Measurements from ENCODE around the gene ERAS. TPM values are rescaled to one million over a fixed set of nuclear protein-coding genes. Genes with fewer than 3 reads are reported as not detected.

Gene ERAS
- total RNA-seq, 1 experiment from 2014 or later = not detected

DNA sequence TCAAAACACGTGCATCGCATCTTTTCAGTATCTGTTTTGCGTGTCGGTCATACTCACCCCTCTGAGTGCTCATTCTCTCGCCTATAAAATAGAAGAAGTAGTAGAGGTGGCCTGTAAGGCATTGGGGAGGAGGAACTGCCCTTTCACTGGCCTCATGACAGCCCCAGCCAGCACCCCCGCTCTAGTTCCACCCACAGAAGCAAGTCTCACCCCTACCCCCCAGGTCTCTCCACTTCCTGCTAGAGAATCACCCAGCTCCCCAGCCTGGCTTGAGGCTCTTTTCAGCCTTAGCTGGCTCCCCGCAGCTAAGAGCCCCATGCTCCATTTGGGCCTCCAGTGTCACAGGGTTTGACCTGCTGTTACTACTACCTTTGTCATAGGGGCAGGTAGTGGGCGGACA is 12.7 kb upstream of the ERAS start:
- DNase-seq (ENCODE audit: low read depth, low spot score) = no peak
- no peaks in the 10 kb centered on the region for H3K36me3 ChIP-seq (ENCODE audit: control insufficient read depth in 1 of 2, insufficient read depth in 2 of 2, low read length in 2 of 2)
- no peaks in the 10 kb centered on the region for H3K4me1 ChIP-seq (ENCODE audit: control insufficient read depth in 1 of 2, insufficient read depth in 2 of 2, low read length in 2 of 2)
- H3K27ac ChIP-seq (ENCODE audit: low read depth, low read length) = no peak overlapping the region
- POLR2A ChIA-PET = no interaction called here
- TF ChIP-seq EZH2phosphoT487 (IDR thresholded peaks at IDR 0.05; ENCODE audit: borderline replicate concordance) (no peak), EZH2 (IDR thresholded peaks at IDR 0.05) (no peak), SIN3A (IDR thresholded peaks at IDR 0.05; ENCODE audit: low read depth) (no peak), ELF1 (IDR thresholded peaks at IDR 0.05; ENCODE audit: borderline replicate concordance, low read depth) (no peak), EGR1 (IDR thresholded peaks at IDR 0.05; ENCODE audit: low read depth) (no peak), CEBPB (IDR thresholded peaks at IDR 0.05; ENCODE audit: low read depth) (no peak), TCF7L2 (IDR thresholded peaks at IDR 0.05; ENCODE audit: borderline replicate concordance, extremely low read depth, insufficient read depth, insufficient read length) (no peak), FOSL1 (IDR thresholded peaks at IDR 0.05; ENCODE audit: low read depth) (no peak), SP1 (IDR thresholded peaks at IDR 0.05; ENCODE audit: low read depth) (no peak), CBX3 (IDR thresholded peaks at IDR 0.05; ENCODE audit: low read depth) (no peak), ZNF274 (IDR thresholded peaks at IDR 0.05; ENCODE audit: low read depth, low read length) (no peak), POLR2AphosphoS5 (IDR thresholded peaks at IDR 0.05; ENCODE audit: low read depth, low read length) (no peak), JUND (IDR thresholded peaks at IDR 0.05) (no peak), RAD21 (IDR thresholded peaks at IDR 0.05; ENCODE audit: low read depth) (no peak), ZFX (IDR thresholded peaks at IDR 0.05) (no peak), YY1 (IDR thresholded peaks at IDR 0.05; ENCODE audit: extremely low read depth, insufficient replicate concordance, low read depth, low read length) (no peak)
- TF ChIP-seq, protein P1, sequence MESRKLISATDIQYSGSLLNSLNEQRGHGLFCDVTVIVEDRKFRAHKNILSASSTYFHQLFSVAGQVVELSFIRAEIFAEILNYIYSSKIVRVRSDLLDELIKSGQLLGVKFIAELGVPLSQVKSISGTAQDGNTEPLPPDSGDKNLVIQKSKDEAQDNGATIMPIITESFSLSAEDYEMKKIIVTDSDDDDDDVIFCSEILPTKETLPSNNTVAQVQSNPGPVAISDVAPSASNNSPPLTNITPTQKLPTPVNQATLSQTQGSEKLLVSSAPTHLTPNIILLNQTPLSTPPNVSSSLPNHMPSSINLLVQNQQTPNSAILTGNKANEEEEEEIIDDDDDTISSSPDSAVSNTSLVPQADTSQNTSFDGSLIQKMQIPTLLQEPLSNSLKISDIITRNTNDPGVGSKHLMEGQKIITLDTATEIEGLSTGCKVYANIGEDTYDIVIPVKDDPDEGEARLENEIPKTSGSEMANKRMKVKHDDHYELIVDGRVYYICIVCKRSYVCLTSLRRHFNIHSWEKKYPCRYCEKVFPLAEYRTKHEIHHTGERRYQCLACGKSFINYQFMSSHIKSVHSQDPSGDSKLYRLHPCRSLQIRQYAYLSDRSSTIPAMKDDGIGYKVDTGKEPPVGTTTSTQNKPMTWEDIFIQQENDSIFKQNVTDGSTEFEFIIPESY (IDR thresholded peaks at IDR 0.05; ENCODE audit: extremely low read depth, insufficient replicate concordance, low read length) = no peak
- TF ChIP-seq, protein P2, sequence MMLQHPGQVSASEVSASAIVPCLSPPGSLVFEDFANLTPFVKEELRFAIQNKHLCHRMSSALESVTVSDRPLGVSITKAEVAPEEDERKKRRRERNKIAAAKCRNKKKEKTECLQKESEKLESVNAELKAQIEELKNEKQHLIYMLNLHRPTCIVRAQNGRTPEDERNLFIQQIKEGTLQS (IDR thresholded peaks at IDR 0.05) = no peak
- TF ChIP-seq, protein P3, sequence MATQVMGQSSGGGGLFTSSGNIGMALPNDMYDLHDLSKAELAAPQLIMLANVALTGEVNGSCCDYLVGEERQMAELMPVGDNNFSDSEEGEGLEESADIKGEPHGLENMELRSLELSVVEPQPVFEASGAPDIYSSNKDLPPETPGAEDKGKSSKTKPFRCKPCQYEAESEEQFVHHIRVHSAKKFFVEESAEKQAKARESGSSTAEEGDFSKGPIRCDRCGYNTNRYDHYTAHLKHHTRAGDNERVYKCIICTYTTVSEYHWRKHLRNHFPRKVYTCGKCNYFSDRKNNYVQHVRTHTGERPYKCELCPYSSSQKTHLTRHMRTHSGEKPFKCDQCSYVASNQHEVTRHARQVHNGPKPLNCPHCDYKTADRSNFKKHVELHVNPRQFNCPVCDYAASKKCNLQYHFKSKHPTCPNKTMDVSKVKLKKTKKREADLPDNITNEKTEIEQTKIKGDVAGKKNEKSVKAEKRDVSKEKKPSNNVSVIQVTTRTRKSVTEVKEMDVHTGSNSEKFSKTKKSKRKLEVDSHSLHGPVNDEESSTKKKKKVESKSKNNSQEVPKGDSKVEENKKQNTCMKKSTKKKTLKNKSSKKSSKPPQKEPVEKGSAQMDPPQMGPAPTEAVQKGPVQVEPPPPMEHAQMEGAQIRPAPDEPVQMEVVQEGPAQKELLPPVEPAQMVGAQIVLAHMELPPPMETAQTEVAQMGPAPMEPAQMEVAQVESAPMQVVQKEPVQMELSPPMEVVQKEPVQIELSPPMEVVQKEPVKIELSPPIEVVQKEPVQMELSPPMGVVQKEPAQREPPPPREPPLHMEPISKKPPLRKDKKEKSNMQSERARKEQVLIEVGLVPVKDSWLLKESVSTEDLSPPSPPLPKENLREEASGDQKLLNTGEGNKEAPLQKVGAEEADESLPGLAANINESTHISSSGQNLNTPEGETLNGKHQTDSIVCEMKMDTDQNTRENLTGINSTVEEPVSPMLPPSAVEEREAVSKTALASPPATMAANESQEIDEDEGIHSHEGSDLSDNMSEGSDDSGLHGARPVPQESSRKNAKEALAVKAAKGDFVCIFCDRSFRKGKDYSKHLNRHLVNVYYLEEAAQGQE (IDR thresholded peaks at IDR 0.05; ENCODE audit: low read depth) = no peak
- TF ChIP-seq, protein P4, sequence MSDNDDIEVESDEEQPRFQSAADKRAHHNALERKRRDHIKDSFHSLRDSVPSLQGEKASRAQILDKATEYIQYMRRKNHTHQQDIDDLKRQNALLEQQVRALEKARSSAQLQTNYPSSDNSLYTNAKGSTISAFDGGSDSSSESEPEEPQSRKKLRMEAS (IDR thresholded peaks at IDR 0.05) = no peak
- intact Hi-C loops (cut with micrococcal nuclease) = no loop called here
- no peaks in the 10 kb centered on the region for H3K79me2 ChIP-seq (ENCODE audit: insufficient read depth, low read length)
- no peak for ATAC-seq
- no peak overlapping the region for H3K4me3 ChIP-seq (replicated peaks in 1 of 2; ENCODE audit: low read depth in 1 of 2, low read length in 2 of 2)
- H3K27me3 ChIP-seq (ENCODE audit: insufficient read depth, low read length) = no peaks in the 10 kb centered on the region
- H3K9me3 ChIP-seq (ENCODE audit: control insufficient read depth in 1 of 2, insufficient read depth in 1 of 2, low read depth in 1 of 2, low read length in 2 of 2) = no peaks in the 10 kb centered on the region
- no peak overlapping the region for H3K9ac ChIP-seq (ENCODE audit: low read length)
- CTCF ChIA-PET = no interaction called here
- RAD21 ChIA-PET (ENCODE audit: low non-redundant PET in 1 of 2, low total read pairs in 2 of 2, uncharacterized antibody in 2 of 2, unreplicated experiment in 2 of 2) = no interaction called here
- no peak overlapping the region for H2AFZ ChIP-seq (ENCODE audit: low read depth, low read length, poor library complexity, severe bottlenecking)
- BruUV-seq (replicated peaks) = no TSS peak
- H3K4me2 ChIP-seq (ENCODE audit: low read length) = no peak overlapping the region
- no peaks in the 10 kb centered on the region for H4K20me1 ChIP-seq (ENCODE audit: insufficient read depth)
- H3K9me2 ChIP-seq (ENCODE audit: insufficient read depth) = no peaks in the 10 kb centered on the region

All from HCT116 (cell line).